ENCODE measurements around the gene CAMK1.

The CAMK1 gene

GRCh38 chr3:9710174-9710739 is 59.5 kb downstream of the CAMK1 start:
- no peak for DNase-seq (ENCODE audit: low read depth in 3 of 3)
